NK-92 treated with Interleukin-12 subunit alpha and Interleukin-12 subunit beta, amount 100 ng/mL, for 24 hours (cell line): ENCODE measurements around the gene ARHGAP6.

Experiments
- DNase-seq: peaks from one replicate; lab custom pipeline; 2025; lab: John Stamatoyannopoulos, UW

Gene ARHGAP6

GRCh38 chrX:11462136-11462535 is 203.6 kb downstream of the ARHGAP6 start:
- DNase-seq = no peak

GRCh38 chrX:11461201-11462001 is 204.3 kb downstream of the ARHGAP6 start:
- no peak for DNase-seq

GRCh38 chrX:11460347-11460746 is 205.4 kb downstream of the ARHGAP6 start:
- no peak for DNase-seq

- no peak for DNase-seq
Measured at GRCh38 chrX:11458170-11458569, 207.6 kb downstream of the ARHGAP6 start.

- no peak for DNase-seq
Measured at GRCh38 chrX:11451151-11451550, 214.6 kb downstream of the ARHGAP6 start.

- no peak for DNase-seq
Measured at GRCh38 chrX:11450354-11450753, 215.4 kb downstream of the ARHGAP6 start.

GRCh38 chrX:11449613-11450012 is 216.1 kb downstream of the ARHGAP6 start:
- no peak for DNase-seq

GRCh38 chrX:11447418-11447817 is 218.3 kb downstream of the ARHGAP6 start:
- no peak for DNase-seq

- DNase-seq = no peak
Measured at GRCh38 chrX:11446949-11447348, 218.8 kb downstream of the ARHGAP6 start.

GRCh38 chrX:11446336-11446735 is 219.4 kb downstream of the ARHGAP6 start:
- no peak for DNase-seq

- DNase-seq = no peak
Measured at GRCh38 chrX:11445540-11445939, 220.2 kb downstream of the ARHGAP6 start.

GRCh38 chrX:11444052-11444451 is 221.7 kb downstream of the ARHGAP6 start:
- no peak for DNase-seq

- DNase-seq = no peak
Measured at GRCh38 chrX:11439846-11440245, 225.9 kb downstream of the ARHGAP6 start.

GRCh38 chrX:11438767-11439166 is 227.0 kb downstream of the ARHGAP6 start:
- DNase-seq = no peak

GRCh38 chrX:11438380-11438723 is 227.4 kb downstream of the ARHGAP6 start:
- DNase-seq = no peak

- no peak for DNase-seq
Measured at GRCh38 chrX:11437642-11438379, 227.9 kb downstream of the ARHGAP6 start.

GRCh38 chrX:11435568-11435967 is 230.2 kb downstream of the ARHGAP6 start:
- no peak for DNase-seq

GRCh38 chrX:11434607-11435006 is 231.1 kb downstream of the ARHGAP6 start:
- no peak for DNase-seq

- no peak for DNase-seq
Measured at GRCh38 chrX:11431786-11432185, 233.9 kb downstream of the ARHGAP6 start.

GRCh38 chrX:11430271-11430670 is 235.4 kb downstream of the ARHGAP6 start:
- no peak for DNase-seq

GRCh38 chrX:11429538-11430085 is 236.1 kb downstream of the ARHGAP6 start:
- DNase-seq = no peak

- no peak for DNase-seq
Measured at GRCh38 chrX:11427453-11428071, 238.2 kb downstream of the ARHGAP6 start.
